Neural progenitor cell (in vitro differentiated cells): ENCODE measurements around the gene RNF180. TPM values are rescaled to one million over a fixed set of nuclear protein-coding genes. Genes with fewer than 3 reads are reported as not detected.

Experiments used
- DNase-seq: peaks from one replicate; pipeline ENCODE4 v3.0.0-alpha.2; 2016; ENCODE audit warnings: low spot score
- H2AFZ ChIP-seq: fragments of 200-600 bp; sonication (generic); replicated peaks from 2 replicates; pipeline ENCODE4 v1.6.1; 2016; ENCODE audit warnings: antibody characterized with exemption
- H3F3A ChIP-seq: fragments of 200-600 bp; sonication (generic); 2 replicates; pipeline ENCODE4 v1.6.1; 2016; ENCODE audit warnings: antibody characterized with exemption, low read depth
- H3K27ac ChIP-seq: fragments of 200-600 bp; sonication (generic); 2 replicates; pipeline ENCODE4 v1.5.1; 2016; ENCODE audit warnings: mild to moderate bottlenecking
- H3K27me3 ChIP-seq: fragments of 200-600 bp; sonication (generic); 2 replicates; pipeline ENCODE4 v1.6.1; 2016; ENCODE audit warnings: mild to moderate bottlenecking, moderate library complexity
- H3K36me3 ChIP-seq: fragments of 200-600 bp; sonication (generic); 2 replicates; pipeline ENCODE4 v1.5.1; 2016
- H3K4me1 ChIP-seq: fragments of 200-600 bp; sonication (generic); 2 replicates; pipeline ENCODE4 v1.6.1; 2016; ENCODE audit warnings: mixed run types
- H3K4me2 ChIP-seq: fragments of 200-600 bp; sonication (generic); 2 replicates; pipeline ENCODE4 v1.6.1; 2016
- H3K4me3 ChIP-seq: fragments of 200-600 bp; sonication (generic); 2 replicates; pipeline ENCODE4 v1.5.1; 2016
- H3K79me2 ChIP-seq: fragments of 200-600 bp; sonication (generic); 2 replicates; pipeline ENCODE4 v1.6.1; 2016; ENCODE audit warnings: low read depth
- H3K9ac ChIP-seq: fragments of 200-600 bp; sonication (generic); 2 replicates; pipeline ENCODE4 v1.6.1; 2016
- H3K9me3 ChIP-seq: fragments of 200-600 bp; sonication (generic); 2 replicates; pipeline ENCODE4 v1.5.1; 2016; ENCODE audit warnings: low read depth
- H4K20me1 ChIP-seq: fragments of 200-600 bp; sonication (generic); 2 replicates; pipeline ENCODE4 v1.6.1; 2016; ENCODE audit warnings: low read depth
- H3K27ac Mint-ChIP-seq: 3 replicates; pipeline ENCODE4 v1.8.0; 2021; ENCODE audit warnings: mixed read lengths
- H3K27me3 Mint-ChIP-seq: 2 replicates; pipeline ENCODE4 v1.8.0; 2022; ENCODE audit warnings: low read depth, mild to moderate bottlenecking, inconsistent platforms, moderate library complexity, mixed read lengths; ENCODE audit not compliant: insufficient read depth
- H3K36me3 Mint-ChIP-seq: 3 replicates; pipeline ENCODE4 v1.8.0; 2021; ENCODE audit warnings: mixed read lengths
- H3K4me1 Mint-ChIP-seq: 3 replicates; pipeline ENCODE4 v1.8.0; 2021; ENCODE audit warnings: mixed read lengths
- H3K4me3 Mint-ChIP-seq: 3 replicates; pipeline ENCODE4 v1.8.0; 2021; ENCODE audit warnings: mild to moderate bottlenecking, moderate library complexity, mixed read lengths
- H3K9me3 Mint-ChIP-seq: 3 replicates; pipeline ENCODE4 v1.8.0; 2020; ENCODE audit warnings: mixed read lengths
- EZH2 ChIP-seq: fragments of 200-600 bp; sonication (generic); IDR thresholded peaks from 2 replicates; pipeline ENCODE4 v1.6.1; 2017; ENCODE audit warnings: antibody characterized with exemption, mild to moderate bottlenecking, moderate library complexity
- EZH2phosphoT487 ChIP-seq: fragments of 200-600 bp; sonication (generic); IDR thresholded peaks from 2 replicates; pipeline ENCODE4 v1.6.1; 2017; ENCODE audit warnings: antibody characterized with exemption
- total RNA-seq: library from RNA; depleted of rRNA; stranded (reverse); fragments of >200 nt; gene quantifications from 2 replicates; pipeline ENCODE4 v1.2.3, GENCODE V29; 2015; ENCODE audit warnings: low replicate concordance
- TF ChIP-seq, protein P1 (sequence below): fragments of 200-600 bp; sonication (generic); IDR thresholded peaks from 2 replicates; pipeline ENCODE4 v1.5.1; 2017; ENCODE audit warnings: antibody characterized with exemption, mild to moderate bottlenecking

The RNF180 gene
- total RNA-seq, 1 donor from 2014 or later, result 5.5 TPM

DNA sequence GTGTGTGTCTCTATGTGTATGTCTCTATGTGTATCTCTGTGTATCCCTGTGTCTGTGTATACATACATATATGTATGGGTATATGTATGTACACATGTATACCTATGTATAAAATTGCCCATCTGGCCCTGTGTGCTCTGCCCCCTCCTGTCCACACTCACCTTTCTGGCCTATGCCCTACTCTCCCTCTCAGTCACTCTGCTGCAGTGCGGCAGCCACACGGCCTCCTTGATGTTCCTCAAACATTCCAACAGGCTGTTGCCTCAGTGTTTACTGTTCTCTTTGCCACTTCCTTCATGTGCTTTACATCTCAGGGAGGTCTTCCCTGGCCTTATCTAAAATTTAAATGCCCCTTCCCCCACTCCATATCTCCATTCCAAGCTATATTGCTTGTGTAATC is 18.3 kb upstream of the RNF180 start:
- no peaks in the 10 kb centered on the region for H3K27me3 ChIP-seq
- no peaks in the 10 kb centered on the region for H3K36me3 Mint-ChIP-seq
- no peaks in the 10 kb centered on the region for H4K20me1 ChIP-seq

DNA sequence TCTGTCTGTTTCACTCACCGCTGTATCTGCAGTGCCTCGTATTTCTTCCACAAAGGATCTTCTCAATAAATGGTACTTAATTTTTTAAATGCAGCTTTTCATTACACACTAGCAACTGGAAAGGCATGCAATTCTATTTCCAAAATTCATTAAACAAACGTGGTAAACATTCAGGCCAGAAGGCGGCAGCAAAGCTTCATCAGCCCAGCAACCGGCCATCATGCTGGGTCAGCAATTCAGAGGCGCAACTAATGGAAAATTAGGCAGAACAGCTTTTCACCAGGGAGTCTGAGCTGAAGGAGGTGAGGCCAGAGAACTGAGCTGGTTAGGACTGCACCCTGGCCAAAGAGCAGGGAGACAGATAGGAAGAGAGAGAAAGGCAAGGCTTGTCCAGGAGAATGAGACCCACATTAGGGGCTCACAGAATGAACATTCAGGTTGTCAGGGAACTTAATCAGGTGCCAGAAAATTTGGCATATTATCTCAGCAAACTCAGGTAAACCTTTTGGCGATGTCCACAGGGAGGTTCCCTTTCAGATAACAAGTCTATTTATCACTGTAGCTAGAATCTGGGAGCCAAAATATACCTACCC is 17.7 kb upstream of the RNF180 start:
- Histone ChIP-seq H3K27ac (no peak overlapping the region), H3K4me1 (no peaks in the 10 kb centered on the region), H3K4me2 (no peak overlapping the region), H3F3A (no peaks in the 10 kb centered on the region), H3K9ac (no peak overlapping the region), H3K79me2 (no peaks in the 10 kb centered on the region), H3K36me3 (no peaks in the 10 kb centered on the region), H3K27me3 (no peaks in the 10 kb centered on the region), H3K4me3 (no peak overlapping the region), H2AFZ (peak overlapping the region; percentile 73), H4K20me1 (no peaks in the 10 kb centered on the region), H3K9me3 (no peaks in the 10 kb centered on the region)
- Mint-ChIP-seq H3K27me3 (peaks cover 2% of the 10 kb centered on the region), H3K9me3 (peaks cover 2% of the 10 kb centered on the region), H3K4me1 (no peaks in the 10 kb centered on the region), H3K36me3 (no peaks in the 10 kb centered on the region), H3K27ac (no peak overlapping the region), H3K4me3 (no peak overlapping the region)
- DNase-seq, result peak; percentile 75
- no peak for TF ChIP-seq EZH2
- TF ChIP-seq, protein P1, sequence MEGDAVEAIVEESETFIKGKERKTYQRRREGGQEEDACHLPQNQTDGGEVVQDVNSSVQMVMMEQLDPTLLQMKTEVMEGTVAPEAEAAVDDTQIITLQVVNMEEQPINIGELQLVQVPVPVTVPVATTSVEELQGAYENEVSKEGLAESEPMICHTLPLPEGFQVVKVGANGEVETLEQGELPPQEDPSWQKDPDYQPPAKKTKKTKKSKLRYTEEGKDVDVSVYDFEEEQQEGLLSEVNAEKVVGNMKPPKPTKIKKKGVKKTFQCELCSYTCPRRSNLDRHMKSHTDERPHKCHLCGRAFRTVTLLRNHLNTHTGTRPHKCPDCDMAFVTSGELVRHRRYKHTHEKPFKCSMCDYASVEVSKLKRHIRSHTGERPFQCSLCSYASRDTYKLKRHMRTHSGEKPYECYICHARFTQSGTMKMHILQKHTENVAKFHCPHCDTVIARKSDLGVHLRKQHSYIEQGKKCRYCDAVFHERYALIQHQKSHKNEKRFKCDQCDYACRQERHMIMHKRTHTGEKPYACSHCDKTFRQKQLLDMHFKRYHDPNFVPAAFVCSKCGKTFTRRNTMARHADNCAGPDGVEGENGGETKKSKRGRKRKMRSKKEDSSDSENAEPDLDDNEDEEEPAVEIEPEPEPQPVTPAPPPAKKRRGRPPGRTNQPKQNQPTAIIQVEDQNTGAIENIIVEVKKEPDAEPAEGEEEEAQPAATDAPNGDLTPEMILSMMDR, result peak; percentile 79
- no peak for TF ChIP-seq EZH2phosphoT487

More for the DNA sequence above, 18.3 kb upstream of the RNF180 start:
- DNase-seq, result no peak
- no peaks in the 10 kb centered on the region for H3K9me3 ChIP-seq
- H3K4me1 Mint-ChIP-seq, result no peaks in the 10 kb centered on the region
- H3K4me2 ChIP-seq, result no peak overlapping the region
- no peak overlapping the region for H3K27ac Mint-ChIP-seq
- TF ChIP-seq EZH2phosphoT487, result no peak
- no peak for TF ChIP-seq EZH2
- TF ChIP-seq, protein P1, result no peak
- no peak overlapping the region for H3K9ac ChIP-seq
- H3K4me1 ChIP-seq, result no peaks in the 10 kb centered on the region
- no peaks in the 10 kb centered on the region for H3K36me3 ChIP-seq
- H3K27me3 Mint-ChIP-seq, result peaks cover 2% of the 10 kb centered on the region
- no peak overlapping the region for H3K4me3 Mint-ChIP-seq
- peak overlapping the region; percentile 73 for H2AFZ ChIP-seq
- no peak overlapping the region for H3K4me3 ChIP-seq
- H3F3A ChIP-seq, result no peaks in the 10 kb centered on the region
- H3K27ac ChIP-seq, result no peak overlapping the region
- peaks cover 2% of the 10 kb centered on the region for H3K9me3 Mint-ChIP-seq
- no peaks in the 10 kb centered on the region for H3K79me2 ChIP-seq

DNA sequence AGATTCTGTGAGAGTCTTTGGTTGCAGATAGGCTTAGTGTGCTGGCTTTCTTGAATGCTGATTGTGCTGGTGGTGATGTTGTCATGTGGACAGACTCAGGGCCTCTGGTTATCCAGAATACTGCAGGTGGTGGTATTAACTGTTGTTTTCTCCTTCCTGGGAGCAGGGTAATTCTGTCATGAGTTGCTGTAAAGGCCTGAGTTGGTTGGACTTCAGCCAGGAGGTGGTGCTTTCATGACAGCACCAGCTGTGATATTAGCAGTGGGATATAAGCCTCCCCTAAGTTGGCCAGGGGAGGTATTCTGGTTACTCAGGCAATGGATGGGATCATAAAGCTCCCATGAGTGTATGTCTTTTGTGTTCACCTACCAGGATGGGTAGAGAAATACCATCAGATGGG is 16.4 kb upstream of the RNF180 start:
- H3K79me2 ChIP-seq, result no peaks in the 10 kb centered on the region
- peaks cover 6% of the 10 kb centered on the region for H3K27me3 Mint-ChIP-seq
- TF ChIP-seq, protein P1, result no peak
- TF ChIP-seq EZH2 (no peak), EZH2phosphoT487 (no peak)
- no peaks in the 10 kb centered on the region for H3F3A ChIP-seq
- no peaks in the 10 kb centered on the region for H3K36me3 Mint-ChIP-seq
- H3K4me1 Mint-ChIP-seq, result no peaks in the 10 kb centered on the region
- H3K4me3 Mint-ChIP-seq, result no peak overlapping the region
- H3K27me3 ChIP-seq, result no peaks in the 10 kb centered on the region
- H2AFZ ChIP-seq, result no peak overlapping the region
- peaks cover 3% of the 10 kb centered on the region for H3K4me1 ChIP-seq
- H3K9me3 Mint-ChIP-seq, result peaks cover 7% of the 10 kb centered on the region
- H3K27ac Mint-ChIP-seq, result no peak overlapping the region
- no peak for DNase-seq
- no peak overlapping the region for H3K4me3 ChIP-seq
- H3K36me3 ChIP-seq, result no peaks in the 10 kb centered on the region
- H3K9me3 ChIP-seq, result no peaks in the 10 kb centered on the region
- no peak overlapping the region for H3K9ac ChIP-seq
- no peak overlapping the region for H3K27ac ChIP-seq
- no peak overlapping the region for H3K4me2 ChIP-seq
- H4K20me1 ChIP-seq, result no peaks in the 10 kb centered on the region
